GM19099 (cell line): ENCODE data around the gene SLC6A19.

Experiments used
- POLR2A ChIP-seq: IDR thresholded peaks from 3 replicates; pipeline ENCODE4 v1.6.1; 2011; ENCODE audit warnings: low read depth; ENCODE audit not compliant: insufficient read length; ENCODE audit errors: extremely low read depth

The SLC6A19 gene

DNA sequence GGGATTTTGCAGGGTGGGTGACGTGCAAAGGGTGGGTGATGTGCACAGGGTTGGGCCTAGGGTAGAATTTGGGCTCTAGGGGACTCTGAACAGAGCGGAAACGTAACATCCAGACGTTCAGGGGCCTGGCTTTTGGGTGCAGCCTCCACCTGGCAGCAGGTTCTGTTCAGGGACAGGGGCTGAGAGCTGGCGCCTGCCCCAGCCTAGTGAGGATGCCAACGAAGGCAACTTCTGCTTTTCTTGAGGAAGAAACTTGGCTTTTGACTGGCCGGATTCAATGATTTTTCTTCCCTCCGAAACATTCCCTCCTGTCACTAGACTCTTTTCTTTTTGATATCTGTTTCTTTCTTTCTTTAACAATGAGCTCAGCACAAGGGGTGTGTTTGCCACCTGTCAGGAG is 38.6 kb upstream of the SLC6A19 start:
- TF ChIP-seq POLR2A: no peak

DNA sequence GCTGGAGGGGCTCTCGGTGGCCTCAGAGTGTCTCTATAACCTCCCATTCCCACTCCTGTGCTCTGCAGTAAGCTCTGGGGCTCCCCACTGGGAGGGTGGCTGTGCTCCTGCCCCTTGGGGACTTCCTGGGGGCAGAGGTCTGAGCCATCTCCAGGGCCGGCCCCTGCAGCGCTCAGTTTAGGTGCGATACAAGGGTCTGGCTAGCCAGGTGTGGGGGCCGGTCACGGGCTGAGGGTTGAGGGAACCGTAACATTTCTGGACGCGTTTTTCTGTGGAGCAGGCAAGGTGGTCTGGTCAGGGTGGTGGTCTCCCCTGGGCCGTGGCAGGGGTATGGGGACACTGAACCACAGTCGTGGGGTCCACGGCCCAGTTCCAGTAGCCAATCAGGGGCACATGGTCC is 38.0 kb upstream of the SLC6A19 start:
- TF ChIP-seq POLR2A: no peak

GRCh38 chr5:1163879-1164278 is 37.5 kb upstream of the SLC6A19 start:
- TF ChIP-seq POLR2A: no peak

DNA sequence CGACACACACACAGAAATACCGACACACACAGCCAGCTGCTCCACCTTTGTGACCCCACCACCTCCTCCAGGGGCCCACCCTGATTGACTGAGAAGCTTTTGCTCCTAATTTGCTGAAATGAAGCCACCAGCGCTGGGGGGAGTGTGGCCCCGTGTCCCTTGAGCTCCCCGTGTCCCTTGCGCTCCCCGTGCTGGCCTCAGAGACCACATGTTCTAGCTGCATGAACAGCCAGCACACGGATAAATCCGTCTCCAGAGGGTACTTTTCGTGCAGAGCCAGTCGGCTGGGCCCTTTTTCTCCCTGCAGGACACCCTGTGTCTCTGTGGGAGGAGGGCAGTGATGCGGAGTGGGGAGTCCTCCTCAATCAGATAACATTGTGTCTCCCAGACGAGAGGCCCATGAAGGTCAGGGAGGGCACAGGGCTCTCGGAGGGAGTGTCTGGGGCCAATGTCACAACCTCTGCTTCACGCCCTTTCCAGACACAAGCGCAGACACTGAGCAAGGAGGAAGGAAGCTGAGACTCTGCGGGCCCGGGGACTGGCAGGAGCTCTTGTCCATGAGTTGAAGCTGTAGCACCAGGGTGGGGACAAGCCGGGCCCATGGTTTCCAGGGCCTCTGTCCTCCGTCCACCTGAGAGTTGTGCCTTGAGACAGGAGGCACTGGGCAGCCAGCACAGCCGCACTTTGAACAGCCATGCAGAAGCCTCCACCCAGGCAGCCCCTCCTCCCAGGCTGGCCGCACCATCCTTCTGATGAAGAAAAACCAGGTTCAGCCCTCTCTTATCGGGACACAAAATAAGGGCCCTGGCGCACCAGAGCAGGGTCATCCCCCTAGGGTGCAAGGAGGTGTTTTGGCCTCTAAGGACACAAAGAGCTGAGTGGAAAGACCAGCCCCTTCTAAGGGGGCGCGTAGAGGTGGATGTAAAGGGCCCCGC is 36.4 kb upstream of the SLC6A19 start:
- TF ChIP-seq POLR2A: no peak

GRCh38 chr5:1165864-1166263 is 35.5 kb upstream of the SLC6A19 start:
- TF ChIP-seq POLR2A: no peak

- TF ChIP-seq POLR2A: no peak
These were observed 35.0 kb upstream of the SLC6A19 start for GRCh38 chr5:1166370-1166769.

GRCh38 chr5:1167361-1167727 is 34.1 kb upstream of the SLC6A19 start:
- no peak for TF ChIP-seq POLR2A

GRCh38 chr5:1167728-1168709 is 33.4 kb upstream of the SLC6A19 start:
- TF ChIP-seq POLR2A: no peak

GRCh38 chr5:1168796-1169195 is 32.6 kb upstream of the SLC6A19 start:
- no peak for TF ChIP-seq POLR2A

- no peak for TF ChIP-seq POLR2A
These were observed 31.9 kb upstream of the SLC6A19 start for GRCh38 chr5:1169211-1170115.

DNA sequence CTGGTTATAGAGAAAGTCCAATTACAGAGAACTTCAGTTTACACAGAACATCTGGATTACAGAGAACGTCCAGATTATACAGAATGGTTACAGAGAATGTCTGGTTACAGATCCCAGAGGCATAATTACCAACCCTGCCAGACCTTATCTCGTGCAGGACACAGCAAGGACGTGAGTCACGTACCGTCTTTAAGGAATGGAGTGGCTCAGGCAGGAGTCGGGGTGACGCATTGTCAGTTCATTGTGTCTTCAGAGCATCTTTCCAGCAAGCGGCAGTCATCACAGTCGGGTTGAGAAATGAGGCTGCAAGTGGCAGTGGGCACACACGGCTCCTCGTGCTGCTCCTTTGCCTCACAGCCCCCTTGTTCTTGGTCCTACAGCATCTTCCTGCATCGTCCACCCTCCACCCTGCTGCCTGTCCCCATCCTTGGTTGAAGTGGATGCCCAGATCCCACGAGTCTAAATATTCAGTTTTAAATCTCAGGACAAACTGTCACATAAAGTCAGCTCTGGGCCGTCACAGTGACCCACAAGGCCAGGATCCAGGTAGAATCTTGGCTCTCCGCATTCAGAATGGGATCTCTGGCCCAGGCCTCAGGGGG is 30.0 kb upstream of the SLC6A19 start:
- TF ChIP-seq POLR2A: no peak

GRCh38 chr5:1172007-1172581 is 29.3 kb upstream of the SLC6A19 start:
- no peak for TF ChIP-seq POLR2A

DNA sequence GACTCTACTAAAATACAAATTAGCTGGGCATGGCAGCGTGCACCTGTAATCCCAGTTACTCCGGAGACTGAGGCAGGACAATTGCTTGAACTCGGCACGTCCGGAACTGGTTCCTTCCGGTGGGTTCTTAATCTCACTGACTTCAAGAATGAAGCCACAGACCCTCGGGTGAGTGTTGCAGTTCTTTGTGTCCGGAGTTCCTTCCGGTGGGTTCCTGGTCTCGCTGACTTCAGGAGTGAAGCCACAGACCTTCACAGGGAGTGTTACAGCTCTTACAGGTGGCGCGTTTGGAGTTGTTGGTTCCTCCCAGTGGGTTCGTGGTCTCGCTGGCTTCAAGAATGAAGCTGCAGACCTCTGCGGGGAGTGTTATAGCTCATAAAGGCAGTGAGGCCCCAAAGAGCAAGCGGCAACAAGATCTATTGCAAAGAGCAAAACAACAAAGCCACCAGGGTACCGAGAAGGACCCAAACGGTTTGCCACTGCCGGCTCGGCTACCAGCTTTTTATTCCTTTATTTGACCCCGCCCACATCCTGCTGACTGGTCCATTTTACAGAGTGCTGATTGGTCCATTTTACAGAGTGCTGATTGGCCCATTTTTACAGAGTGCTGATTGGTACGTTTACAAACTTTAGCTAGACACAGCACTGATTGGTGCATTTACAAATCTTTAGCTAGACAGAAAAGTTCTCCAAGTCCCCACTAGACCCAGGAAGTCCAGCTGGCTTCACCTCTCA is 28.6 kb upstream of the SLC6A19 start:
- no peak for TF ChIP-seq POLR2A
